PFSK-1 (cell line): ENCODE results near the gene MOGAT3.

Experiments used
- POLR2AphosphoS5 ChIP-seq: IDR thresholded peaks from 2 replicates; pipeline ENCODE4 v1.6.1; 2012; ENCODE audit warnings: low read depth, mild to moderate bottlenecking, control low read depth, low read length, moderate library complexity
- TAF1 ChIP-seq: IDR thresholded peaks from 2 replicates; pipeline ENCODE4 v1.6.1; 2012; ENCODE audit warnings: low read length, control low read depth, borderline replicate concordance; ENCODE audit not compliant: insufficient read depth

- no peak for TF ChIP-seq TAF1
- no peak; the same call in 1 of the 2 replicates for TF ChIP-seq POLR2AphosphoS5
These were observed 44.4 kb upstream of the MOGAT3 start for GRCh38 chr7:101245147-101245668.
